Activated naive CD8-positive, alpha-beta T cell treated with anti-CD3 and anti-CD28 coated beads, Interleukin-2, amount 10 ng/mL, durations not matched to agents 7 days and 5 days (primary cell): ENCODE results near the gene KRT6B. TPM values are rescaled to one million over a fixed set of nuclear protein-coding genes. Genes with fewer than 3 reads are reported as not detected.

ENCODE experiments used
- total RNA-seq, 2 experiments: library from RNA; stranded (reverse); gene quantifications; one replicate each; pipeline ENCODE4 v1.2.3, GENCODE V29; 2021

KRT6B gene
- total RNA-seq, 2 experiments from 2014 or later = not detected

Other genes starting within 250 kb of the KRT6B start
- gene KRT7, start 218.9 kb downstream of the KRT6B start, total RNA-seq = 1 to 10 TPM; 8.5 to 8.9 TPM
- under 1 TPM in 1 of 2 experiments, not detected in 1; 0.14 TPM for gene KRT86, start 177.5 kb downstream of the KRT6B start, total RNA-seq
- not detected for gene KRT81, start 160.6 kb downstream of the KRT6B start, total RNA-seq
- not detected for gene KRT83, start 130.7 kb downstream of the KRT6B start, total RNA-seq
- gene KRT85, start 84.7 kb downstream of the KRT6B start, total RNA-seq = not detected
- not detected for gene KRT84, start 66.5 kb downstream of the KRT6B start, total RNA-seq
- gene KRT82, start 45.8 kb downstream of the KRT6B start, total RNA-seq = not detected
- gene KRT75, start 17.8 kb downstream of the KRT6B start, total RNA-seq = not detected
- gene KRT6C, start 21.7 kb upstream of the KRT6B start, total RNA-seq = not detected
- gene KRT6A, start 41.1 kb upstream of the KRT6B start, total RNA-seq = not detected
- not detected for gene KRT5, start 68.2 kb upstream of the KRT6B start, total RNA-seq
- gene KRT71, start 101.0 kb upstream of the KRT6B start, total RNA-seq = not detected
- not detected for gene KRT74, start 121.7 kb upstream of the KRT6B start, total RNA-seq
- gene KRT72, start 149.3 kb upstream of the KRT6B start, total RNA-seq = under 1 TPM; 0.65 to 0.67 TPM
- gene KRT73, start 166.4 kb upstream of the KRT6B start, total RNA-seq = under 1 TPM; 0.42 to 0.60 TPM
- not detected for gene KRT2, start 200.1 kb upstream of the KRT6B start, total RNA-seq
- gene KRT1, start 228.3 kb upstream of the KRT6B start, total RNA-seq = not detected